Stimulated activated CD8-positive, alpha-beta memory T cell treated with anti-CD3 and anti-CD28 coated beads, Interleukin-12 subunit alpha, Interleukin-12 subunit beta, amount 100 ng/mL, for 4 hours (primary cell): ENCODE results near the gene TMEM181.
"Not testable (repeated sequence)": the region's sequence is repeated elsewhere in the genome, so short reads cannot be mapped to it uniquely, and the experiment has no call there.

Experiments used
- DNase-seq: peaks from one replicate; pipeline ENCODE4 v3.0.0-alpha.2; 2020; ENCODE audit warnings: low read depth

The TMEM181 gene

DNA sequence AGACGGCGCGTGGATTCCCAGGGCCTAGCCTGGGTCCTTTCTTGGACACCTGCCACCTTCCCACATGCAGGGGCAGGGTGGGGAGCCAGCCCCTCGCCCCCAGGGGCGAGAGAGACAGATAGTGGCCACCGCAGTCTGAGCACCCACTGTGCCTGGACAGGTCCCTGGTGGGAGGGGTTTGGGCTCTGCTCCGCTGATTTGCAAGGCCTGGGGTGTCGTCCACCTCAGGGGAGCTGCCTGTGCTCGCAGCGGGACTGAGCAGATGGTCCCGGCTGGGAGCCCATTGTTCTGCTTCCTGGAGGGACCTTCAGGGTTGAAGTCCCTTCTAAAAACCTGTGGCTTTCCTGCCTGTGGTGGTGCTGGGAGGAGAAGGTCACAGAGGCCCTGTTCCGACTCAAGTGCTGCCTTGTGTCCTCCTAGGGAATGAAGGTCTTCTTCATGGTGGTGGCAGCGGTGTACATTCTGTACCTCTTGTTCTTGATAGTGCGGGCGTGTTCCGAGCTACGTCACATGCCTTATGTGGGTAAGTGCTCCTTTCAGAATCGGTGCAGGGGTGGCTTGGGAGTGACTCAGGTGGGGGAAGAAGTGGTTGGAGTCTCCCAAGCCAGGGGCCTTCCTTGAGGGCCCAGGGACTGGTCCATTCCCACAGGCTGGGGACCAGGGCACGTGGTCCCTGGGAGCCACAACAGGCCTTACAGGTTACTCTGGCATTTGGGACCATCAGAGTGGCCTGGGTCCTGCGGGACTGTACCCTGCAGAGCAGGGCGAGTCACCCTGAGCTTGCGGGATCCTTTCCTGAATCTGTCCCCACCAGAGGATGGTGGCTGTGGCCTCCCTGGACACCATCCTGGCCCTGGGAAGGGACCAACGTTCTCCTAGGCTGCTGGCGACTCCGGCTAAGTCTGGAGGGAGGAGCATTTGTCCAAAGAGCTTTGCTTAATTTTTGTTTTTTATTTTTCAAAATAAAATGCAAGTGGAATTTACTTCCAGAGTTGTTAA, 65.1 kb downstream of the TMEM181 start:
- DNase-seq: no peak

- DNase-seq: no peak
Observed at GRCh38 chr6:158625881-158626305, 66.0 kb downstream of the TMEM181 start.

DNA sequence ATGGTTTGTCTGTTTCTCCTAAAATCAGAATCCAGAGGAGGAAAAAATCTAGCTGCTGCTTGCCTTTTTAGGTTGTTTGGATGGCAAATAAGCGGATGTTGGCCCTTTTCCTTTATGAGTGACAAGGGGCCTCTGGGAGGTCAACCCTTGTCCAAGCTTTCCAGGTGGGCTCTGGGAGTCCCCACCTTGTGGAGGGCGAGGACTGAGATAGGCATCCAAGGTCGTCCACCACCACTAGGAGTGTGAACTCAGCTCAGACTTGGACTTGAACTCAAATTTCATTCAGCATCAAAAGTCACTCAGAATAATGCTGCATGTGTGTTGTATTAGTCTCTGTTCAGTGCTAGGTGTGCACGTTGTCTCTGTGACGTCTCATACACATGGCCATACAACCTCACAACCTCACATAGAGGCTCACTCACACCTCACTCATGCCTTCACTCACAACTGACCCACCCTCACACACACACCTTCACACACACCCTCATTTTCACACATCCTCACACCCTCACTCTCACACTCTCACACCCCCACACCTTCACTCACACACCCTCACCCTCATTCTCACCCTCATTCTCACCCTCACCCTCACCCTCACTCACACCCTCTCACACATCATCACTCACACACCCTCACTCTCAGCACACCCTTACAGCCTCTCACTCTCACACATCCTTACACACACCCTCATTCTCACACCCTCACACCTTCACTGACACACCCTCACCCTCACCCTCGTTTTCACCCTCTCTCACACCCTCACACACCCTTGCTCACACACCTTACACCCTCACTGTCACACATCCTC, 66.7 kb downstream of the TMEM181 start:
- DNase-seq: no peak

GRCh38 chr6:158627168-158627939, 67.5 kb downstream of the TMEM181 start:
- no peak for DNase-seq

GRCh38 chr6:158627940-158628211, 68.0 kb downstream of the TMEM181 start:
- no peak for DNase-seq

- no peak for DNase-seq
Observed at GRCh38 chr6:158628542-158628941, 68.7 kb downstream of the TMEM181 start.

GRCh38 chr6:158629367-158630221, 69.7 kb downstream of the TMEM181 start:
- no peak for DNase-seq

- DNase-seq: no peak
Observed at GRCh38 chr6:158630938-158631616, 71.2 kb downstream of the TMEM181 start.

DNA sequence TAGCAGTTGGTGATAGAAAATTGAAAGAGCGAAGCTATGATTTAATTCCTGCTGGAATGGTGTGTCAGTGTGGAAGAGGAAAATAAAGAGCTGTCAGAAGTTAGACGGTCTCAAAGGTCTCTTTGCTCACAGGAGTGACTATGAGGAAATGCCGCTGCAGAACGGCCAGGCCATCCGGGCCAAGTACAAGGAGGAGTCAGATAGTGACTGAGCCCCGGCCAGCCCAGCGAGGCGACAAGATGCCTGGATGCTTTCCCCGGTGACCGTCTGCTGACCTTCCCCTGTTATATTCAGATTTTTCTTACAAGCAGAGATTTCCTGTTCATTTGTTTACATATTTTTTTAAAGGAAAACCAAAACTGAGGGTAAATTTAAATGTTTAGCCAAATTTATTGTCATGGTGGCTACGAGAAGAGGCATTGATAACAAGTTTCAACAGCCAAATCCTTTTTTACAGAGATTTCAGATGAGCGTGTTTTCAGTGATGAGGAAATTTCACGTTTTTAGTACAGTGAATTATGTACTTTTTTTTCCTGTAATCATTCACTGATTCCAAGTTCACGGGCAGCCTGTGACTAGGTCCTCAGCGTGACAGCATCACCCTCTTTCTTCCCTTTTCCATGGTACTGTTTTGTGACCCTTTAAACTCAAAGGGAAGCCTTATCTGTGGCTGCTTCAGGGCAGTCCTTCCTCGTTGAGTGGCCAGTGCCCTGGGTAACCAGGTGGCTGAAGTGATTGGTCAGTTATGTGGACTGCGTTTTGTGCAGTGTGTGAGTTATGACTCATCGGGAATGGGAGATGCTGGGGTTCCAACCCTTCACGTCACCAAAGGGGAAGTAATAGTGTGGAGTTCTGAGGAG, 72.0 kb downstream of the TMEM181 start:
- DNase-seq: no peak

- not testable (repeated sequence) for DNase-seq
Observed at GRCh38 chr6:158632538-158633119, 72.7 kb downstream of the TMEM181 start.

DNA sequence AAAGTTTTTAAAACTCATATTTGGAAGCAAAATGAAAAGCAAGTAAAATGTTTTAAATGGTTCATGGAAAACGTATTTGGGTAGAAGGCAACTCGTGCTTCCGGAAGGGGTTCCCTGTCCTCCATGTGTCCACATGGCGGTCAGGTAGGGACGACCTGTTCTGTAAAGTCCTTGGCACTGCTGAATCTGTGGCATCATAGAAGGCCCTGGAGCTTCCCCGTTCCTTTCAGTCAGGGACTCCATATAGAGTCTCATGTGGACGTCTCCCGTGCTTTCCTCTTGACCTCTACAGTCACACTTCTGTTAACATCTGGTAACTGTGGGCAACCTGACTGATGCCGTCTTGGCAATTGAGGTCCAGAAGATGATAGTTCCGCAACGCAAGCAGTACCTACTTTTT, 73.2 kb downstream of the TMEM181 start:
- DNase-seq: no peak

DNA sequence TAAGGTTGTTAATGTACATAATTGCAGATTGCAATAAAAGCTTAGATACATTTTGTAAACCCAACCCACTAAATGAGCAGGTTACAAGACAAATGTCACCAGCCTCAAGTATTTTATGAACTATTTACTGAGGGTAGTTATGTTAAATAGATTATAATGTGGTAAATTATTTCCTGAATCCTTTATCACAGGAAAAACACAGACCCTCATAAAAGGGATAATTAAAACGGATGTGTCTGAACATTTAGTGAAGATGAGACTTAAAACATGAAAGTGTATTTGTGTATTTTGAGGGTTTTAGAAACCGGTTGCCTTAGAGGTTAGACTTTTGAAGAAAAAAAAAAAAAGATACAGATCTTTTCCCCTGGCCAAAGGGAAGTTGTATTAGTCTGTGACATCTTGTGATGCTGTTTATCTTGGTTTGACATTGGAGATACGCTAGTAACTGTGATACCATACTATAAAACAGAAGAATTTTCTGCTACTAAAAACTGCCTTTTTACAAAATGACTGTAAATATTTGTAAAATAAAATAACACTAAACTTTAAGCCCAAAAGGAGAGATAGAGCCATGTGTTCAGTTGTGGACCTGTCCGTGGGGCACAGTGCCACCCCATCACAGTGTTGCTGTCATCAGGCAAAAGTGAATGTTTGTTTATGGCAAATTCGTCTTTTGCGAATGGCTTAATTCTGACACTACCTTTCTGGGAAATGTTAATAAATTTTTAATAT, 75.0 kb downstream of the TMEM181 start:
- DNase-seq: no peak

- DNase-seq: no peak
Observed at GRCh38 chr6:158635427-158636073, 75.7 kb downstream of the TMEM181 start.

DNA sequence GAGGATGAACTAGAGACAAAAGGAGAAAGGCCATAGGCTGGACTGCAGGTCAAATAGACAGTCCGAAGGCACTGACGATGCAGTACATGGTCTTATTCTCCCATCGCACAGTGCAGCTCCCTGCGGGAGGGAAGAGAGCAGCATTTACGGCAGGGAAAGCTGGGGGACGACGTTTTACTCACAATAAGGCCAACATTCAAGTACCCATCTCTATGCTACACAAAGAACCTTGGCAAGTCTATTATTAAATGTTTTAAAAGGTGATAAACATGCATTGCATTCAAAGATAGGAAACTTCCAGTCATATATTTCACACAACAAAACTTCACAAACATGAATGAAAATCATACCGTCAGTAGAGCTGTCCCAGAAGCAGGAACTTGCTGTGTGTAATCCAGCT, 76.9 kb downstream of the TMEM181 start:
- no peak for DNase-seq

DNA sequence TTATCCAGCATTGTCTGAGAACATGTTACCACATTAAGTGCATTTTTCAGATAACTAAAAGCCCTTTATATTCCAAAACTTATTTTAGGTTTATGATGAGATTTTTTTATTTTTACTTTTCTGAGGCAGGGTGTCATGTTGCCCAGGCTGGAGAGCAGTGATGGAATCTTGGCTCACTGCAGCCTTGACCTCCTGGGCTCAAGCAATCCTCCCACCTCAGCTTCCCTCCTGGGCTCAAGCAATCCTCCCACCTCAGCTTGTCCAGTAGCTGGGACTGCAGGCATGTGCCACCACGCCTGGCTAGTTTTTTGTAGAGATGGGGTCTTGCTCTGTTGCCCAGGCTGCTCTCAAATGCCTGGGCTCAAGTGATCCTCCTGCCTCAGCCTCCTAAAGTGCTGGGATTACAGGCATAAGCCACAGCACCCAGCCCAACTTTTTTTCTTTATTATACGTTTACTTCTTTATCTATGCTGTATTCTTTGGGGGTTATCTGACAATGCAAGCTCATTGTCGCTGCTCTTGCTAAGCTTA, 78.5 kb downstream of the TMEM181 start:
- no peak for DNase-seq

- DNase-seq: no peak
Observed at GRCh38 chr6:158639056-158639455, 79.2 kb downstream of the TMEM181 start.

DNA sequence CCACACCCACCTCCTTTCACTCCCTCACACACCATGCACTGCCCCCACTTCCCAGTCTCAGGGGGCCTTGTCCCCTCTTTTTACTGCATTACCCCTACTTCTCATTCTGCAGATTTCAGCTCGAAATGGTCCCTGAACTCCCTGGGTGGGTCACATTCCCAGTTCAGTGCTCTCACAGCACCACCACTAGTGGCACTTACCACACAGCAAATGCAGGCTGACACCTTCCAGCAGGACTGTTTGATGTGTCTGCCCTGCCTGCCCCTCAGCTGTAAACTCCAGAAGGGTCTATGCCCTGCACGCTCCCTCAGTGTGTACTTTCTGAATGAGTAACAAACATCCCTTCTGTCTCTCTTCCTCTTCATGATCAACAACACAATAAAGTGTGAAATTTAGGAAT, 80.6 kb downstream of the TMEM181 start:
- no peak for DNase-seq

DNA sequence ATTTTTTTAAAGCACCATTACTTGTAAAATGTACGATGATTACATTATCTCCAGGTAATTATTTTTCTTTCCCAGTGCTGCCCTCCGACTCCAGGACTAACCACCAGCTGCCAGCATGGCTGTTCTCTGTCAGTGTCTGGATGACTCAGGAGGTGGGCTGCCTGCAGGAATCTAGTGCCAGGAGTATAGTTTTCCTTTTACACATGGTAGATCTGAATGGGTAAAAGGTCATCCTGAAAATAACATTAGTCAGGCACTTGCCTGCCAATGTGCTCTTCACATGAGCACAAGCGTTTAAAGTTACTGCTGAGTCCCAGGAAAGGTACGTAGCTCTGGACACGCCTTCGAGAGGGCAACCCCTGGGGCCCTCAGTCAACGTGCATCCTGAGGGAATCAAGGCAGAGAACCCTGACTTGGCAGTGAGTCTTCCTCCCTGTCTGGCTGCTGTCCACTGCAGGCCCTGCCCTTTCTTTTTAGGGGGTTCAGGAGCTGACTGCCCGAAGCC, 82.3 kb downstream of the TMEM181 start:
- DNase-seq: no peak
